Activated T-cell treated with anti-CD3 and anti-CD28 coated beads, Interleukin-2, amount 50 U/mL, for 1 hour (primary cell): ENCODE data around the gene CRTAC1.
"Not testable (repeated sequence)": the region's sequence is repeated elsewhere in the genome, so short reads cannot be mapped to it uniquely, and the experiment has no call there.

Experiments
- DNase-seq: peaks from one replicate; pipeline ENCODE4 v3.0.0-alpha.2; 2020

CRTAC1 gene

DNA sequence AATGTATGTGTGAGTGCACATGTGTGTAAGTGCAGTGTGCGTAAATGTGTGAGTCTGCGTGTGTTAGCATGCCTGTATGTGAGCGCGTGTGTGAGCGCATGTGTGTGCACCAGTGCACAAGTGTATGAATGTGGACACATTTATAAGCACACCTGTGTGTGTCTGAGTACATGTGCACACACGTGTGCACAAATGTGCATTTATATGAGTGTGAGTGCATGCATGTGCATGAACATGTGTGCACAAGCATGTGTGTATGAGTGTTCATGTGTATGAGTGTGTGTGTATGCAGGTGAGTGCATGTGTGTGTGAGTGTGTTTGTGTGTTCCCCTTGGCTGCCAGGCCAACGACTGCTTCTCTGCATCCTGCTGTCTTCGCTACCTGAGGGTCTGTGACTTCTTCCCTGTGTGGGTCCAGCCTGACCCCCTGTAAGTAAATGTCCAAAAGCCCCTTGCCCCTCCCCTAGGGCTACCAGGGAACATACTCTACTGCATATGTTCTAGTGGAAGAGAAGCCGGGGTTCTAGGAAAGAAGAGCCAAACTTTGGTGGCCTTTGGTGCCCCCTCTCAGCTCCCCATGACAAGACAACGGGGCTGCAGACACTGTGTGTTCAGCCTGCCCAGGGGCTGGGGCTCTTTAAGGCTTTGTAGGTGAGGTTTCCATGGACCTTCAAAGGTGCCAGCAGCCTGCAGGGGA is 163.7 kb downstream of the CRTAC1 start:
- no peak for DNase-seq

DNA sequence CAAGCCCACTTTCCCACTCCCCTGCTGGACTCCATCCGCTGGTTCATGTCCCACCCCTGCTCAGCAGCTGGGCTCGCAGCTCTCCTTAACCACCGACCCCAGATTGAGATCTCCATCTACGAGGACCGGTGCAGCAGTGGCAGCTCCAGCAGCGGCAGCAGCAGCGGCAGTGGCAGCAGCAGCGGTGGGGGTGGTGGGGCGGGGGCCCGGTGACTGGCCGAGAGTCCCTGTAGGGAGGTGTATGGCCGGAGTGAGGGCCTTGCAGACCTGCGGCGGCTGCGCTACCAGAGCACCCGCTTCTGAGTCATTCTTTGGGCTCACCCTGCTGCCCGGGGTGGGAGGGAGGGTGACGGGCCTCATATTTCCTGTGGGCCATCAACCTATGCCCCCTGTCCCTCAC is 164.9 kb downstream of the CRTAC1 start:
- no peak for DNase-seq

- DNase-seq, result no peak
Measured at GRCh38 chr10:97863808-97864207, 166.6 kb downstream of the CRTAC1 start.

DNA sequence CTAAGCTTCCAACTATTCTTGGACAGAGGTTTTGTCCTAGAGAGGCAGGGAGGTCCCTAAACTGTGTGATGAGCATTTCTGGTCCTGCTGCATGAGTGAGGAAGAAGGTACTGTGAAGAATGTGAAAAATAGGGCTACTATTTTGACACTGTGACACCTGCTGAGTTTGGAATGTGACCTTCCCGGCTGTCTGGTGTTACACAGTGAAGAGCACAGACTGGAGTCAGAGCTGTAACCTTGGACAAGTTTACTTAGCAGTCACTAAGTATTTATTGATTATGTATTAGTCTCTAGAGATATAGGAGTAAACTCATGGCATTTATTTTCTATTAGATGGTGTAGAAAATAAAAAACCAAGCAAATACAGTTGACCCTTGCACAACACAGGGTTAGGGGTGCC is 168.5 kb downstream of the CRTAC1 start:
- DNase-seq, result no peak

DNA sequence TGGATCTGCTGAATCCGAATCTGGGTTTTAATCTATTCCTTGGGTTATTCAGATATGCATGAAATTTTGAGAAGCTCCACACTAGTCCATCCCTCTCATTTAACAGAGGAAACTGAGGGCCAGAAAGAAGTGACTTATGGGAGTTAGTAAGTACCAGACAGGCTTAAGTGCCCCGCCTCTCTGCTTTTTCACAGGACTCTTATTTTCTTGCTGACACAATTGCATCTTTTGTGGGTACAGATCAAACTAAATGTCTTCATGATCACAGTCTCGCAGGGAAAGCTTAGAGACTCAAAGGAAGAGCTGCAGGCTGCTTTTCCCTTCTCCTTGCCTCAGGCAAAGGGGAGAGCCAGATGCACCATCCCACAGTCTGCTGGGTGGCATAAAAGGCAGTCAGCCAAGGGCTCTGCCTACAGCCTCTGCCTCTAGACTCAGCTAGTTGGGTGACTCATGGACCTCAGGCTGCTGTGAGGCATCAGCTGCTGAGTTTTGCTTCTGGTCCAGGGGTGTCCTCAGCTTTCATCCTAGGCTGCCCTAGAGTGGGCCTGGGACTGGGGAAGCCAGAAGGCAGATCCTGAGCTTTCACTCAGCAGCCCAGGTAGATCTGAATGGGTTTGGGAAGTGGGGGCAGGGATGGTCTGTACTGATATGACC is 169.2 kb downstream of the CRTAC1 start:
- DNase-seq, result no peak

DNA sequence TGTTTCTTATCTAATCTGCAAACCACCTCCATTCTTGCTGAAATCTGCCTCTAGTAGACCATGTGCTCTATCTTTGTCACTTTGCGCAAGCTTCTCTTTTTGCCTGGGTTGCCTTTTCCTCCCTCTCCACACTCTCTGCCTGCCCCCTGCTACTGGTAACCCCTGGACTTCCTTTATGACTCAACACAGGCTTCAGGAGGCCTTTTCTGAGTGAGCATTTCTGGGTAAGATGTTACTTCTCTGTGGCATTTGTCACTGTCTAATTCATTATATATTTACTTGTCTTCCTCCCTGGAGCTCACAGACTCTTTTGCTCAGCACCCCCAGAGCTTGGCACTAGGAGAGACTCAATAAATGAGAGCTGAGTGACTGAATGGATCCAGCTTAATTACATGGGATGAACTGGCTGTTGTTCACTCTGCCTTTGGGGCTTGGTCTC is 172.4 kb downstream of the CRTAC1 start:
- no peak for DNase-seq

GRCh38 chr10:97854743-97855142 is 175.7 kb downstream of the CRTAC1 start:
- no peak for DNase-seq

GRCh38 chr10:97852840-97853405 is 177.5 kb downstream of the CRTAC1 start:
- DNase-seq, result no peak

- no peak for DNase-seq
Measured at GRCh38 chr10:97852277-97852676, 178.1 kb downstream of the CRTAC1 start.

GRCh38 chr10:97851341-97852001 is 178.9 kb downstream of the CRTAC1 start:
- no peak for DNase-seq

GRCh38 chr10:97850446-97850845 is 180.0 kb downstream of the CRTAC1 start:
- no peak for DNase-seq

- DNase-seq, result peak; percentile 74
Measured at GRCh38 chr10:97849687-97850402, 180.6 kb downstream of the CRTAC1 start, which contains the start of gene GOLGA7B. Gene GOLGA7B (plus strand): TSS chr10:97849843. CDS start chr10:97850304, 461 bp downstream.

DNA sequence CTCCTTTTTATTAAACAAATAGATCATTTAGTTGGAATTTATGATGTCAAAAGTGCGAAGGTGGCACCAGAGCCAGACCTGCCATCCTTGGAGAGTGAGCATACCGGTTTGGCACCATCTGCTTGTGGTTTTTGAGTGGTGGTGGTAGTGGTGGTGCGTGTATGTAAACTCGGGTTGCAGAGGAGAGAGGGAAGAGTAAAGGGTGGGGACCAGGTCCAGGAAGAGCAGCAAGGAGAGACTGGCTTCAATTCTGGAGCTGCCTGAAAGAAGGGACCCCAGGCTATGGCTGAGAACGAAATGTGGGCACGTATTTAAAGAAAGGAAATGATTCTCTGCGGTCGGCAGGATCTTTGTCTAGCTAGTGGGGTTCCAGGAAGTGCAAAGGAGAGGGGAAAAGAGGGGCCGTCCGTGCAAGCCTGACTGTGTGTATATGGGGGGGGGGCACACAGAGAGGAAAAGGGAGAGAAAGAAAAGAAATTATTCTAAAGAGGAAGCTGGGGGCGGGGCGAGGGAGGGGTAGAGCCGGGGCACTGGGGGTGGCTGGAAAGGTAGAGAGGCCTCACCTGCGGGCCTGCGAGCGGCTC is 181.2 kb downstream of the CRTAC1 start:
- DNase-seq, result no peak

DNA sequence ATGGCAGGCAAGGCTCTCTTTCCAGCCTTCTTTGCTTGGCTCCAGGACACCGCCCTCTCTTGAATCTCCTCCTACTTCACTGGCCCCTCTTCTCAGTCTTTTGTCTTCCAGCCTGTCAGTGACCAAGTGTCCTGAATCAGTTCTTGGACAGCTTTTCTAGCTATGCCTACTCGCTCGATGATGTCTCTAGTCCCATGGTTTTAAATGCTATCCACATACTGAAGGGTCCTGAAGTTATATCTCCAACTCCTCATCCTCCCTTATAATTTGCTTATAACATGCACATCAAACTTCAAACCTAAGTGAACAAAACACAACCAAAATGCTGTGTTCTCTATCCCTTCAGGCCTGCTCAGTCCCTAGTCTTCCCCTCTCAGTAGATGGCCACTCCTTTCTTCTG is 185.7 kb downstream of the CRTAC1 start:
- DNase-seq, result no peak

- DNase-seq, result not testable (repeated sequence)
Measured at GRCh38 chr10:97843972-97844371, 186.4 kb downstream of the CRTAC1 start.

DNA sequence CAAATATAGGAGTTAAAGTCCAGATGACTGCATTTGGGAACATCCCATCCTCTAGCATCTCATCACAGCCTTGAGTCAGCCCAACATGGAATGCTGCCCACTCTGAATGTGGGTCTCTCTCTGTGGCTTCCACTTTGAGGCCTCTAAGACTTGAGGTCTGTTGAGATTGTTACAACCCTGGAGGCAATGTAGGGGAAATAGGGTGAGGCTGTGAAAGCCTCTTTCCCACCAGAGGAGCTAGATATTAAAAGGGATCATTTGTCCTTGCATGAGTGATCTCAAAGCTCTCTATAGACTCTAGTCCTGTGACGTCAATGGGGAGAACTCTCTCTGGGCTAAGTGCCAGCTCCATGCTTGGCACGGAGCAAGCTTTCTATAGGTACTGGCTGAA is 187.1 kb downstream of the CRTAC1 start:
- DNase-seq, result no peak

GRCh38 chr10:97842656-97843280 is 187.7 kb downstream of the CRTAC1 start:
- DNase-seq, result no peak

GRCh38 chr10:97842114-97842513 is 188.3 kb downstream of the CRTAC1 start:
- DNase-seq, result not testable (repeated sequence)

DNA sequence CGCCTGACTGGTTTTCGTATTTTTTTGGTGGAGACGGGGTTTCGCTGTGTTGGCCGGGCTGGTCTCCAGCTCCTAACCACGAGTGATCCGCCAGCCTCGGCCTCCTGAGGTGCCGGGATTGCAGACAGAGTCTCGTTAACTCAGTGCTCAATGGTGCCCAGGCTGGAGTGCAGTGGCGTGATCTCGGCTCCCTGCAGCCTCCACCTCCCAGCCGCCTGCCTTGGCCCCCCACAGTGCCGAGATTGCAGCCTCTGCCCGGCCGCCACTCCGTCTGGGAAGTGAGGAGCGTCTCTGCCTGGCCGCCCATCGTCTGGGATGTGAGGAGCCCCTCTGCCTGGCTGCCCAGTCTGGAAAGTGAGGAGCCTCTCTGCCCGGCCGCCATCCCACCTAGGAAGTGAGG is 189.3 kb downstream of the CRTAC1 start:
- not testable (repeated sequence) for DNase-seq

- DNase-seq, result no peak
Measured at GRCh38 chr10:97838091-97838490, 192.3 kb downstream of the CRTAC1 start.

DNA sequence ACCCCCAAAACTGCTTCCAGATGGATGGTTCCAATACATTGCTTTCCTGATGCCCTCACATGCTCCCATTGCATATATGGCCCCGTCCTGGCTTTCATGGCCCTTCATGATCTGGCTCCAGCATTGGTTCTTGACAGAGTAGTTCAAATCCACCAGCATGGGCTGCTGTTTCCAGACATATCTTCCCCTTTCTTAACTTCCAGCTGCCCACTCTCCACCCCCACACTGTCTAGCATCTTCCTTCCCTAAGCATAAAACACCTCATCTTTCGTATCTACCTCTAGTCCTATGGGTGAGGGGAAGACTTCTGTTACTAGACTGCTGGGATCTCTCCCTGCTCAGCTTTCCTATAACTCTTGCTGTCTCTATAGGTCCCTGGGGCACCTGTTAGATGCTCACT is 194.0 kb downstream of the CRTAC1 start:
- no peak for DNase-seq

- DNase-seq, result no peak
Measured at GRCh38 chr10:97831259-97831658, 199.2 kb downstream of the CRTAC1 start.
